ENCODE data around the gene SWT1.

DNA sequence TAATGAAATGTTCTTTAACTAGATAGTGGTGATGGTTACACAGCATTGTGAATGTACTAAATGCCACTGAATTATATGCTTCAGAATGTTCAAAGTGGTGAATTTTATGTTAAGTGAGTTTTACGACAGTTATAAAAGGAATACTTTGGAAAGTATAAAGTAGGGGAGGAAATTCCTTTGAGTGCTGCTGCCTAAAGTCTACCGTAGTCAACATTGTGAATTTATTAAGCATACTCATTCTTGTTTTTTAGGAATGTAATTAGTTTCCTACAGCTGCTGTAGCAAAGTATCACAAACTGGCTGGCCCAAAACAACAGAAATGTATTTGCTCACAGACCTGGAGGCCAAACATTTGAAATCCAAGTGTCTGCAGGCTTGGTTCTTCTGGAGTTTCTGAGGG is 73.0 kb downstream of the SWT1 start:
- TF ChIP-seq POLR2A (IDR thresholded peaks at IDR 0.05; ENCODE audit: low read depth, low read length) = no peak
- no peak for TF ChIP-seq CTCF (conservative IDR thresholded peaks at IDR 0.05; ENCODE audit: low read depth, low read length)
- no peak for TF ChIP-seq RFX5 (IDR thresholded peaks at IDR 0.05; ENCODE audit: low read depth, low read length)
- no peak for TF ChIP-seq CEBPB (IDR thresholded peaks at IDR 0.05; ENCODE audit: low read depth, low read length)
- TF ChIP-seq SMC3 (IDR thresholded peaks at IDR 0.05; ENCODE audit: low read depth, low read length) = no peak
- TF ChIP-seq RAD21 (IDR thresholded peaks at IDR 0.05; ENCODE audit: low read length) = no peak
- no peak for TF ChIP-seq MAFK (IDR thresholded peaks at IDR 0.05; ENCODE audit: low read depth, low read length)
- TF ChIP-seq CHD1 (IDR thresholded peaks at IDR 0.05; ENCODE audit: low read depth, low read length) = no peak
- no peak for TF ChIP-seq FOS (IDR thresholded peaks at IDR 0.05; ENCODE audit: low read depth, low read length)
- TF ChIP-seq MAZ (IDR thresholded peaks at IDR 0.05; ENCODE audit: borderline replicate concordance, low read depth, low read length) = no peak
- TF ChIP-seq, protein P1, sequence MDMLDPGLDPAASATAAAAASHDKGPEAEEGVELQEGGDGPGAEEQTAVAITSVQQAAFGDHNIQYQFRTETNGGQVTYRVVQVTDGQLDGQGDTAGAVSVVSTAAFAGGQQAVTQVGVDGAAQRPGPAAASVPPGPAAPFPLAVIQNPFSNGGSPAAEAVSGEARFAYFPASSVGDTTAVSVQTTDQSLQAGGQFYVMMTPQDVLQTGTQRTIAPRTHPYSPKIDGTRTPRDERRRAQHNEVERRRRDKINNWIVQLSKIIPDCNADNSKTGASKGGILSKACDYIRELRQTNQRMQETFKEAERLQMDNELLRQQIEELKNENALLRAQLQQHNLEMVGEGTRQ (IDR thresholded peaks at IDR 0.05; ENCODE audit: low read depth, low read length) = no peak
- no peak for TF ChIP-seq NFE2L2 (IDR thresholded peaks at IDR 0.05; ENCODE audit: low read depth, low read length)

All from IMR-90 (cell line).